GM20000 (cell line): ENCODE data around the gene NPM3.

Experiments
- DNase-seq: peaks from one replicate; pipeline ENCODE4 v3.0.0; 2012; ENCODE audit warnings: low spot score
- TF ChIP-seq, protein P1 (sequence below): IDR thresholded peaks from 2 replicates; pipeline ENCODE4 v1.5.1; 2012; ENCODE audit warnings: mild to moderate bottlenecking, control low read depth; ENCODE audit errors: extremely low read depth, missing control alignments

The NPM3 gene

DNA sequence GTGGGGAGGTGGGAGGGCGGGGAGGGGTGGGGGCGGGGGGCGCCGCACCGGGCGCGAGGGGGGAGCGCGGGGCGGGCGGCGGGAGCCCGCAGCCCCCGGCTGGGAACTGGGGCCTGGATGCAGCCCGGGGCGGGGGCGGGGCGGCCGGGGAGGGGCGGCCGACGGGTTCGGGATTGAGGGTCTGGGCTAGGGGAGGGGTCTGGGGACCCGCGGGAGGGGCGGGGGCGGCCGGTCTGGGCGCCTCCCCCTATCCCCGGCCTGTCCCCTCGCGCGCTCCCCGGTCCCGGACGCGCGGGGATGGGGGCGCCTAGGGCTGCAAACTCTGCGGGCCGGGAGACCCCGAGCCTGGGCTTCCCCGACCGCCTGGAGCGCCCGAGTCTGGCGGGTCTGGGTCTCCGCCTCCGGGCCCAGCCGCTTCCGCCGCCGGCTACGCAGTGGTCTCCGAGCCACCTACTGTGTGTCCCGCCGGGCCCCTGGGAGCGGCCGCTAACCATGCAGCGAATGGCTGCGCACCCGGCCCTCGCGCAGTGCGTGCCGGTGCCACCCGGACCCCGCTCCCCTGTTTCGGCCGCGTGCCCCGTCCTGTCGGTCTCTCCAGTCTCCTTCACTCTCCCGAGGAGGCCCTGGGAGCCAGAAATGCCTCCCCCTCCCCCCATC lies 7.0 kb downstream of the NPM3 start:
- DNase-seq: no peak
- TF ChIP-seq, protein P1, sequence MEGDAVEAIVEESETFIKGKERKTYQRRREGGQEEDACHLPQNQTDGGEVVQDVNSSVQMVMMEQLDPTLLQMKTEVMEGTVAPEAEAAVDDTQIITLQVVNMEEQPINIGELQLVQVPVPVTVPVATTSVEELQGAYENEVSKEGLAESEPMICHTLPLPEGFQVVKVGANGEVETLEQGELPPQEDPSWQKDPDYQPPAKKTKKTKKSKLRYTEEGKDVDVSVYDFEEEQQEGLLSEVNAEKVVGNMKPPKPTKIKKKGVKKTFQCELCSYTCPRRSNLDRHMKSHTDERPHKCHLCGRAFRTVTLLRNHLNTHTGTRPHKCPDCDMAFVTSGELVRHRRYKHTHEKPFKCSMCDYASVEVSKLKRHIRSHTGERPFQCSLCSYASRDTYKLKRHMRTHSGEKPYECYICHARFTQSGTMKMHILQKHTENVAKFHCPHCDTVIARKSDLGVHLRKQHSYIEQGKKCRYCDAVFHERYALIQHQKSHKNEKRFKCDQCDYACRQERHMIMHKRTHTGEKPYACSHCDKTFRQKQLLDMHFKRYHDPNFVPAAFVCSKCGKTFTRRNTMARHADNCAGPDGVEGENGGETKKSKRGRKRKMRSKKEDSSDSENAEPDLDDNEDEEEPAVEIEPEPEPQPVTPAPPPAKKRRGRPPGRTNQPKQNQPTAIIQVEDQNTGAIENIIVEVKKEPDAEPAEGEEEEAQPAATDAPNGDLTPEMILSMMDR: no peak

- DNase-seq: peak; percentile 49
- TF ChIP-seq, protein P1: no peak
Observed at GRCh38 chr10:101775273-101776160, 7.7 kb downstream of the NPM3 start, which contains the start of gene FGF8. FGF8 (minus strand) TSS chr10:101776114; CDS start chr10:101775900, 214 bp downstream.

DNA sequence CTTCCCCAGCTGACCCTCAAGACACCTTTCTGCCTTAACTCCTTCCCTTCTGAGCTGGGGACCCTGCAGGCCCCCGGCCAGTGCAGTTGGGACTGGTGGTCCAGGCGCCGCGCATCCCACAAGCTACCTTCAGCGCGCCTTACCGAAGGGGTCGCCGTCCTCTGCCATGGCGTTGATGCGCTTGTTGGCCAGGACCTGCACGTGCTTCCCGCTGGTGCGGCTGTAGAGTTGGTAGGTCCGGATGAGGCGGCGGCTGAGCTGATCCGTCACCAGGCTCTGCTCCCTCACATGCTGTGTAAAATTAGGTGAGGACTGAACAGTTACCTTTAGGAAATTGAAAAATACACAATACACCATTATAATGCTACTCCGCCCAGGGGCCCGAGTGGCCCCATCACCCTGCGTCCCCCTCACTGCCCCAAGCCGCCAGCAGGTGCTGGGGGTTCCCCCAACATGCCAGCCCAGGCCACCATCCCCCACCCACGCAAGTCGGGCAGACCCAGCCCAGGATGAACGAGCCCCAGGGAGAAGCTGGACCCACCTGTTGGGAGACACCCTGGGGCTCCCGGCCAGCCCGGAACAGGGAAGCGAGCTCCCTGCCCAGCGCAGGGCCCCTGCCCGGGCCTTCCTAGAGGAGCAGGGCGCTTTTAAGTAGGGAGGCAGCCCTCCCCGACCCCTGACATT lies 8.5 kb downstream of the NPM3 start:
- TF ChIP-seq, protein P1: no peak
- peak; percentile 46 for DNase-seq

DNA sequence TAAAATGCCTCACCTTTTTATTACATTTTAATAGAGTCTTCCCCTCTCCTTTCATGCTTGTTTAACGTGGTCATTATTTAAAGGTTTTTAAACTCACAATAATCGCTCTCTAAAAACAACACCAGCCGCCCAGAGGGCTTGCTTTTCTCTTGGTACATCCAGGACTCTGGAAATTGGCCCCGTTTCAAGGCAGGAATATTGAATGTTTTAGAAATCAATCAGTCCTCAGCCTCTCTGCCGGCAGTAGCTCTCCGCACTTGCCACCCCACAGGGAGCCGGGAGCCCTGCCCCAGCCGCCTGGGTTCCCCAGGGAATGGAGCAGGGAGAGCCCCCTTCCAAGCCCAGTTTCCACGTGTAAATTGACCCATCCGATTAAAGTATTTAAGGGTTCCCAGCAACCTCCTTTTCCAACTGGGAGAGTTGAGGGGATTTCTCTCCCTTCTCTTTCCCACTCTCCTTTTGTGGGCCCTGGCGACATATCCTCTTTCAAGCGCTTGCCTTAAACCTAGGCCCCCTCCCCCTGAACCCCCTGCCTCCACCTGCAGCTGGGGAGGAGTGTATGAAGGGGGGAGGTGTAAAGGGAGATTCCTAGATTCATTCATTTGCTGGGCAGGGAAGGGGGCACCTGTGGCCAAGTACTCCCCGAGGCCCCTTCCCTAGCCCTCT lies 9.2 kb downstream of the NPM3 start:
- TF ChIP-seq, protein P1: no peak
- DNase-seq: no peak

GRCh38 chr10:101772895-101773761 lies 10.1 kb downstream of the NPM3 start:
- TF ChIP-seq, protein P1: no peak
- DNase-seq: no peak

DNA sequence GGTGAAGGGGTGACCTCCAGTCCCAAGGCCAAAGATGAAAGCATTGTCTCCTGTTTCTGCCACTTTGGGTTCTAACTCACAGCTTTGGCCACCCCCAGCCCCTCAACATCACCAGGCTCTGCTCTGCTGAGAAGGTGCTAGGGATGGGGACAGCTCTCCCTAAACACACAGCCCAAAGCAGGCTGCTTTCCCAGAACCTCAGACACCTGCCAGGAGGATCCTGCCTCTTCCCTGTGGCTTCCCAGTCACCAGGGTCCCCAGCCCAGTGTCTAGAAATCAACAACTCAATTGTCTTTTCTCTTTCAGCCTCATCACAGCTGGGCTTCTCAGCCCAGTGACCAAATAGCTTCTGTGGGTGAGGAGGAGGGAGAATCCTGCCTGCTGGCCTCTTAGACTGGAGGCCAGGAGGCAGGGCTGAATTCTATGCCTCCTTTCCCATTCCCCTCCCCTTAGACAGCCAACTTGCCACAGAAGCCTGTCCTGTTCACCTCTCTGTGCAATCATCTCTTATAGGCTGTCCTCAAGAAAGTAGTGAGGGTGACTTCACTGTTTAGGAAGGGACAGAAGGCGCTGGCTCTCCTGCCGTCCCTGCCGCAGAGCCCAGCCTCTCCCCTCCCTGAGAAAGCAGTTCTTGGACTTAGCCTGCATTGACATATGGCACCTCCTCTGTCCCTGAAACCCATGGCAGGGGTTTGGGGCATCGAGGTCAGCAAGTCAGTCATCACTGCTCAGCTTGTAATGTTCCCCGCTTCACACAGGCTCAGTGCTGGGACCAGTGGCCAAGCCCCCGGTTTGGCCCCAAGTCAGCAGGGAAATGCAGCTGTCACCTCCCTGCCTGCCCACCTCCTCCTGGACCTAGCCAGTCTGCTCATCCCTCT lies 11.0 kb downstream of the NPM3 start:
- no peak for DNase-seq
- TF ChIP-seq, protein P1: no peak
